ENCODE measurements around the gene SUPT6H.

The SUPT6H gene

GRCh38 chr17:28661635-28662526, at the start of gene SUPT6H, which contains the start of gene SDF2:
TSS of gene SUPT6H (plus strand) at chr17:28662205. CDS start at chr17:28673402, 11,197 bp downstream.
TSS of gene SDF2 (minus strand) at chr17:28661906. CDS start at chr17:28661876, 30 bp downstream.
- DNase-seq: peak; percentile 93

- no peak for DNase-seq
Measured at GRCh38 chr17:28612531-28612930, 49.5 kb upstream of the SUPT6H start.

- DNase-seq: peak; percentile 62
Measured at GRCh38 chr17:28612936-28613872, 48.8 kb upstream of the SUPT6H start.

GRCh38 chr17:28613931-28614381, 48.0 kb upstream of the SUPT6H start, which contains the start of gene RSKR:
TSS of gene RSKR (minus strand) at chr17:28614185. CDS start at chr17:28614161, 24 bp downstream.
- no peak for DNase-seq

GRCh38 chr17:28615260-28615940, 46.6 kb upstream of the SUPT6H start:
- no peak for DNase-seq

GRCh38 chr17:28616281-28616680, 45.7 kb upstream of the SUPT6H start:
- no peak for DNase-seq

- DNase-seq: no peak
Measured at GRCh38 chr17:28618464-28618863, 43.5 kb upstream of the SUPT6H start.

- no peak for DNase-seq
Measured at GRCh38 chr17:28620010-28620409, 42.0 kb upstream of the SUPT6H start.

GRCh38 chr17:28622186-28622585, 39.8 kb upstream of the SUPT6H start:
- no peak for DNase-seq

GRCh38 chr17:28623696-28624095, 38.3 kb upstream of the SUPT6H start:
- no peak for DNase-seq

GRCh38 chr17:28624148-28624547, 37.9 kb upstream of the SUPT6H start:
- no peak for DNase-seq

- no peak for DNase-seq
Measured at GRCh38 chr17:28626818-28627217, 35.2 kb upstream of the SUPT6H start.

- DNase-seq: no peak
Measured at GRCh38 chr17:28634206-28634865, 27.7 kb upstream of the SUPT6H start.

GRCh38 chr17:28635506-28635905, 26.5 kb upstream of the SUPT6H start:
- DNase-seq: no peak

- DNase-seq: no peak
Measured at GRCh38 chr17:28641579-28641978, 20.4 kb upstream of the SUPT6H start.

- DNase-seq: peak; percentile 10
Measured at GRCh38 chr17:28643983-28644786, 17.8 kb upstream of the SUPT6H start.

GRCh38 chr17:28644787-28645575, 17.0 kb upstream of the SUPT6H start, which contains the start of gene BLTP2:
TSS of gene BLTP2 (minus strand) at chr17:28645158. CDS start at chr17:28645056, 102 bp downstream.
- DNase-seq: peak; percentile 96

GRCh38 chr17:28645576-28645939, 16.4 kb upstream of the SUPT6H start:
- no peak for DNase-seq

- DNase-seq: peak; percentile 3
Measured at GRCh38 chr17:28646039-28646754, 15.8 kb upstream of the SUPT6H start.

Data from CD4-positive, alpha-beta T cell treated with Interleukin-17A for 4 hours (primary cell).